Measurements from ENCODE around the gene CXorf58.
"Not testable (repeated sequence)": the region's sequence is repeated elsewhere in the genome, so short reads cannot be mapped to it uniquely, and the experiment has no call there.

The CXorf58 gene, protein sequence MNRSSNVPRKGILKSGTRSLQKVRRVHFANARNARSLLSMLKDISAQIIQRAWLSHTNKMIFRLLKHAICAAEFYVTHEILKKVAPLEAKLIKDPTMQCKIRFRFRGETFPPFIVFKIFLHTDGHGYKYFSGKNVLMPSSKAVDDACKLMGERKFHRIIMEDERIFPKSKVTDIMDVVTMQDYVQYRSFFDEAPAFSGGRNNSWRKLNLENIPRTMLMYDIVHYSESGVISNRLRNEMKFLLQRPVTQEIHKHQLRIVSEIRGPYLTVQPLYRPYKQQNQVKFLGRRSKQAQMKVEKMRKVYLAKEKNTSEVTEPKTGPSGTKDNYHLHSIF

DNA sequence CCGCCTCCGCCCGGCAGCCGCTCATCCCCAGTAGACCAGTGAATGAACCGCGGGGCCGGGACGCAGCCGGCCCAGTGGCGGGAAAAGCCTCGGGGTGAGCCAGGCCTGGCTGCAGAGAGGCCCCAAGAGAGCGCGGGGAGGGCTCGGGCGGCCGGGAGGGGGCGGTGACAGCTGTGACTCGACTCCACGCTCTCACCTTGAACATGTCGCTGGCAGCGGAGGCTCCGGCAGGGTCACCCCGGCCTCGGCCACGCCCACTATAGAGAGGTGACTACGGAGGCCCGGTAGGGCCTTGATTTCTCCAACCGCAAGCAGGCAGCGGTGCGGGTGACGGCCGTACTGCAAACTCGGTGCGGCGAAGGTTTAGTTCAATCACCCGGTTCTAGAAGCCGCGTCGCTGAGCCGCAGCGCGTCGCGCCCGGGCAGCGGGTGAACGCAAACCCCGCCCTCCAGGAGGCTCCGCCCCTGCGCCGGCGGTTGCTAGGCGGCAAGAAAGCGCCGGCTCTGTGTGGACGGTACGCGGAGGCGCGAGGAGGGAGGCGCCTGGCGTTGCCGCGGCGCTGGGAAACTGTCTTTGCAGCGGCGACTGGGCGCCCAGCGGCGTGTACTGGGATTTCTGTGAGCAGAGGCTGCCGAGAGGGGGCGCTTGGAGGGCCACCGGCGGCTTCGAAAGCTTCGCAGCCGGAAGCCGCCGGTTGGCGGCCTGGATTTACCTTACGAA is at the start of gene CXorf58, which contains the start of gene APOO:
Gene CXorf58, plus strand, starts transcription at position 509 of the 721 bp plus-strand sequence. CDS start 2,297 bp downstream, outside the sequence.
Gene APOO, minus strand, starts transcription at position 441 of the 721 bp plus-strand sequence. Its CDS starts 236 bp downstream, at position 205.
- DNase-seq = peak; percentile 92

DNA sequence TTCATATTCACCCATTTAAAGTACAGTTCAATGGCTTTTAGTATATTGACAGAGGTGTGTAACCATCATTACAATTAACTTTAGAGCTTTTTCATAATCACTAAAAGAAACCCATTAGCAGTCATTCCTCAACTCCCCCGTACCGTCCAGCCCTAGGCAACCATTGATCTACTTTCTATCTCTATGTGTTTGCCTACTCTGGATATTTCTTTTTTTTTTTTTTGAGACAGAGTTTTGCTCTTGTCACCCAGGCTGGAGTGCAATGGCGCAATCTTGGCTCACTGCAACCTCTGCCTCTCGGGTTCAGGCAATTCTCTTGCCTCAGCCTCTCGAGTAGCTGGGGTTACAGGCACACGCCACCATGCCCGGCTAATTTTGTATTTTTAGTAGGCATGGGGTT is 48.6 kb upstream of the CXorf58 start:
- DNase-seq = not testable (repeated sequence)

GRCh38 chrX:23861215-23861896 is 46.5 kb upstream of the CXorf58 start:
- no peak for DNase-seq

DNA sequence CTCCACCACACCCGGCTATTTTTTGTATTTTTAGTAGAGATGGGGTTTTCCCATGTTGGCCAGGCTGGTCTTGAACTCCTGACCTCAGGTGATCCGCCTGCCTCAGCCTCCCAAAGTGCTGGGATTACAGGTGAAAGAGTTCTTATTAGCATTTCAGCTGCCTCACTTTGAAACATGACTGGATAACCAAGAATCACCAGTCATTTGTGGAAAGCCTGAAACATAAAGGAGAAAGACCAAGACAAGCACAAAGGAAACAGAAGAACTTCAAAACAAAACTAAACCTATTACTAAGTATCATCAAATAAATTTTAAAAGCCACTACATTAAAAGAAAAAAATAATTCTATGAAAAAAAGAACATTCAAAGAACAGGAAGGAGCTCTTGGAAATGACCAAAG is 45.9 kb upstream of the CXorf58 start:
- not testable (repeated sequence) for DNase-seq

- DNase-seq = no peak
Observed at GRCh38 chrX:23864742-23865326, 43.0 kb upstream of the CXorf58 start.

GRCh38 chrX:23870041-23870440 is 37.8 kb upstream of the CXorf58 start:
- no peak for DNase-seq

DNA sequence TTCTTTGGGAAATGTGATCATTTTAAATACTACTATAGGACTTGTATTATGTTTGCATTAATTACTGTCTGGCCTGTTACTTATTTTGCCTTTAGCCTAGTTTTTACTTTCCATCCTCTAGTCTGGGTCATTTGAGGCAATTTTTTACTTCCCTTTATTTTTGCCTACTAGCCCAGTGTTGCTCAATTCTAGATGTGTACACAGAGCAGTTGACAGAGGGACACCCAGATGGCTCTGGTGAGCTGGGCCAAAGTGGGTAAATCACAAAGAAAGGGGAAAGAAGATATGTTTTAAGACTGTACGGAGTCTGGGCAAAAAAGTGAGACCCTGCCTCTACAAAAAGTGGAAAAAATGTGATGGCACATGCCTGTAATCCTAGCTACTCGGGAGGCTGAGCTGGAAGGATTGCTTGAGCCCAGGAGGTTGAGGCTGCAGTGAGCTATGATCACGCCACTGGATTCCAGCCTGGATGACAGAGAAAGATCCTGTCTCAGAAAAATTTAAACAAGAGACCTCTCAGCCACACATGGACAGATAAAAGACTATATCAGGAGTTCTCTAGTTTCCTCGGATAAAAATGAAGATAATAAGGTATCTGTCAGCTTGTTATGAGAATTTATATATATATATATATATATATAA is 35.8 kb upstream of the CXorf58 start:
- no peak for DNase-seq

DNA sequence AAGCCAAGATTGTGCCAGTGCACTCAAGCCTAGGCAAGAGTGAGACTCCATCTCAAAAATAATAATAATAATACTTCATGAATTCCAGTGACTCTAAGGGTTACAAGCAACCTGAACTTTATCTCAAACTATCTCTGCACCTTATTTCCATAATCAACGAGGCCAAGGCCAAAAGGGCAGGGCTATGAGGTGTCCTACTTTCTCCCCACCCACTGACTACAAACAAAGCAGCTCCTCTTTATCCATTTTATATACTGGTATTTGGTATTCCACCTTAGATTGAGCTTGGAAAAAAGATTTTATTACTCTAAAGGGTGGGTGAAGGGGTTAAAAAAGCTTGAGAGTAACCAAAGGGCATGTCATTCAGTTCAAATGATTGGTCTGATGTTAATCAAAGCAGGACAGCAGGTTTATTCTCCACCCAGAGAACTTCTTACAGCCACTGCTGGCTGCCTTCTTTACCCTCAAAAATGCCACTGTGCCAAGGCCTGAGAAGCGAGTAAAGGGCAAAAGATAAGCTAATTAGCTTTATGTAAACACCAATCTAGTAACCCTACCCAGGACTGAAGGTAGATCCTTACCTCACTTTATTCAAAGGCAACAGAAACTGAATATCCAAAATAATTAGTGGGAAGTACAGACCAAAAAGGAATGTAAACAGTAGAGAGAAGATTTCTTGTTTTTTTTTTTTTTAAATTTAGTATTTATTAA is 28.3 kb upstream of the CXorf58 start:
- DNase-seq = no peak

DNA sequence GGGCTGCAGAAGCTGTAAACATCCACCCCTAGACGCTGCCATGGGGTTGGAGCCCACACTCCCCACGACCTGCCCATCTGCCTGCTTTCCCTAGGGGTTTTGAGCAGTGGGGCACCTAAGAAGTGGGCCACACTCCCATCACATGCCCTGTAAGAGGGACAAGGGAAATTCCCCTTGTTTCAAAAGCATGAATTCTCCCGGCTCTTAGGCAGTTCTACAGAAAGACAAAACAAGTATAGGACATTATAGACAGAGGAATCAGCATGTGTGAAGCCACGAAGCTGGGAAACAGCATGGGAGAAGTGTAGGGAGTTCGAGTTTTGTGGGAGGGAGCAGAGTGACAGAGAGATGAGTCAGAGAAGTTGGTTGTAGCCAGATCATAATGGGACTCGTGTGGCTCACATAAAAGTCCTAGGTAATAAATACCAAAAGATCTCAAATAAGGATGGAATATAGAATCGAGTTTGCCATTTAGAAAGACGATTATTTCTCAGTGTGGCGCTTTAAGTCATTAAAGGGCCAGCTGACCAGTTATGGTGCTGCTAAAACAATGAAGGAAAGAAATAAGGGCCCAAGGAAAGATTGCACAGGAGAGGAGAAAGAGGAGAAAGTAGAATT is 24.0 kb upstream of the CXorf58 start:
- DNase-seq = no peak

DNA sequence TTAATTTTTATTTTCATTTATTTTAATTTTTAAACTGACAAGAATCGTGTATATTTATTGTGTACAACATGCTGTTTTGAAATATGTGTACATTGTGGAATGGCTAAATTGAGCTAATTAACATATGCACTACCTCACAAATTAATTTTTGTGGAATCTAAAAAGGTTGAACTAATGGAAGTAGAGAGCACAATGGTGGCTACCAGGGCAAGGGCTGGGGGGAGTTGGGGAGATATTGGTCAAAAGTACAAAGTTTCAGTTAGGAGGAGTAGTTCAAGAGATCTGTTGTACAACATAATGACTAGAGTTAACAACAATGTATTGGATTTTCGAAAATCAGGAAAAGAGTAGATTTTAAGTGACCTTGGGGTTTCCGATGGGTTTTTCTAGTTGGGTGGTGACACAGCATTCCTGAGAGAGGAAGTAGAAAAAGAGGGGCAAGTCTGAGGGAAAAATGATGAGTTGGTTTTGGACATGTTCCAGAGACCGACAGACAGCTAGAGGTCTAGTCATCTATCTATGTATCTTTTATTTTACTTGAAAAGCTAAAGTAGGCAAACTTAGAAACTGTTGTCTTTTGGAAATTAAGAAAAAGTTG is 23.3 kb upstream of the CXorf58 start:
- no peak for DNase-seq

DNA sequence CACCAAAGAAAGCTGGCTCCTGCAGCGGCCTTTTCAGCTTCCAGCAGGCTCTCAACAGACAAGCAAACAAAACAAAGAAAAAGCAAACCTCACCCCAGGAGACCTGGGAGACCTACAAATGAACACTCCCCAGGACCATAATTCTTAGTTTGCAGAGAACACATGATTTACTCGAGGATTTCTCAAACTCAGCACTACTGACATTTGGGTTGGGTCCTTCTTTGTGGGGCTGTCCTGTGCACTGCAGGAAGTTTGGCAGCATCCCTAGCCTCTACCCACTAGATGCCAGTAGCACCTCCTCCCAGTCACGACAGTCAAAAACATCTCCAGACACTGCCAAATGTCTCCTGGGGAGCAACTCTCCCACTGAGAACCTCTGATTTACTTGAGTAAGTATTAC is 22.0 kb upstream of the CXorf58 start:
- DNase-seq = no peak

- DNase-seq = no peak
Observed at GRCh38 chrX:23887451-23887850, 20.4 kb upstream of the CXorf58 start.

GRCh38 chrX:23887918-23888317 is 19.9 kb upstream of the CXorf58 start:
- no peak for DNase-seq

DNA sequence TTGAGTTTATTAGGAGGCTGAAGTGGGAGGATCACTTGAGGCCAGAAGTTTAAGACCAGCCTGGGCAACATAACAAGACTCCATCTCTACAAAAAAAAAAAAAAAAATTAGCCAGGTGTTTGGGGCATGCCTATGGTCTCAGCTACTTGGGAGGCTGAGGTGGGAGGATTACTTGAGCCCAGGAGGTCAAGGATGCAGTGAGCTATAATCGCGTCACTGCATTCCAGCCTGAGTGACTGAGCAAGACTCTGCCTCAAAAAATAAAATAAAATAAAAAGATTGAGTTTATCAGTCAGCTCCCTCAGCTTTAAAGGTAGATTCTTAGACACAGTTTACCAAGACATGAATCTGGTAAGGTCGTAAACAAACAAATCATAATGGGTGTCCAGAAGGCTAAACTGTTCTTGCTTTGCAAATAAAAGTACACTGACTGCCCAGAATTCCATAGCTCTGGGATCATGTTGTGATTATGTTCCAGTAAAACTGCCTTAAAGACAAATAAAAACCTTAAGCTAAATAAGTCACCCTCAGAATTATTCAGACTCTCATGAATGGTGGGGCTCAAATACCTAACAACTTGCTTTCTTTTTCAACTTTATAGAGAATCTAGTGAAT is 18.8 kb upstream of the CXorf58 start:
- DNase-seq = no peak

DNA sequence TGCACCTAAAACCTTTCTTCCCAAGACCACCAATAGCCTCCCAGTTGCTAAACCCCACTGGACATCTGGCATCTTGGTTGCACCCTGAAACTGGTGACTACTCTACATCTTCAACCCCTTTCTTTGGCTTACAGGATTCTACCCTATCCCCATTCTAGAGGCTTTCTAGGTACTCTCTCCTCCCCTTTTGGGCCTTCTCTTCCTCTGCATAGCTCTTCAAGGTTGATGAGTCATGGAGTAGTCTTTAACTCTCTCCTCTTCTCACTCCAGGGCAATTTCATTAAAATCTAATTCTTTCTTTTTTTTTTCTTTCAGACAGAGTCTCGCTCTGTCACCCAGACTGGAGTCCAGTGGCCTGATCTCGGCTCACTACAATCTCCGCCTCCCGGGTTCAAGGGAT is 16.9 kb upstream of the CXorf58 start:
- DNase-seq = no peak

- DNase-seq = not testable (repeated sequence)
Observed at GRCh38 chrX:23894993-23895392, 12.8 kb upstream of the CXorf58 start.

DNA sequence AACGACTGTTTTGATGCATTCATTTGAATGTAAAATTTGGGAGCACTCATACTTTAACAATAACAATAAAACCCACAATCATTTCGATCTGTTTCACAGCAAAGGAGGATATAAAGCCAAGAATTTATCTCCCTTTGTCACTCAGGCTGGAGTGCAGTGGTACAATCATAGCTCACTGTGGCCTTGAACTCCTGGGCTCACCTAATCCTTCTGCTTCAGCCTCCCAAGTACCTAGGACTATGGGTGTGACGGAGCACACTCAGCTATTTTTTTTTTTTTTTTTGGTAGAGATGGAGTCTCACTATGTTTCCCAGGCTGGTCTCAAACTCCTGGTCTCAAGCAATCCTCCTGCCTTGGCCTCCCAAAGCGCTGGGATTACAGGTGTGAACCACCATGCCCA is 11.3 kb upstream of the CXorf58 start:
- DNase-seq = not testable (repeated sequence)

GRCh38 chrX:23896981-23897380 is 10.8 kb upstream of the CXorf58 start:
- DNase-seq = no peak

GRCh38 chrX:23898412-23898959 is 9.3 kb upstream of the CXorf58 start:
- DNase-seq = no peak

DNA sequence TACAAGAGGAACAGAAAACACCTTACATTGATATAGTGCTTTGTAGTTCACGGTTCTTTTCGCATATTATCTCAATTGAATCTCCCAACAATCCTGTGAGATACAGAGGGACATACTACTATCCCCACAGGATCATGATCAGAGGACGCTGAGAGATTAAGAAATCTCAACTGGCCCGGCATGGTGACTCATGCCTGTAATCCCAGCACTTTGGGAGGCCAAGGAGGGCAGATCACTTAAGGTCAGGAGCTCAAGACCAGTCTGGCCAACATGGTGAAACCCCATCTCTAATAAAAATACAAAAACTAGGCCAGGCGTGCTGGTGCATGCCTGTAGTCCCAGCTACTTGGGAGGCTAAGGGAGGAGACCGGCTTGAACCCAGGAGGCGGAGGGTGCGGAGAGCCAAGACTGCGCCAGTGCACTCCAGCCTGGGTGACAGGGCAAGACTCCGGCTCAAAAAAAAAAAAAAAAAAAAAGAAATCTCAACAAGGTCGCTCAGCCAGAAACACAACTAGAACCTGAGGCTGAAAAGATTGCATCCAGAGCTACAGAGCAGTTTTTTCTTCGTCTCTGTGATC is 7.5 kb upstream of the CXorf58 start:
- DNase-seq = no peak

Measured in stimulated activated CD4-positive, alpha-beta T cell treated with anti-CD3 and anti-CD28 coated beads, Interleukin-1b, Interleukin-23, amount 100 ng/mL, for 48 hours (primary cell).